K562 (cell line): ENCODE measurements around the gene DNAJC1. TPM values are rescaled to one million over a fixed set of nuclear protein-coding genes. Genes with fewer than 3 reads are reported as not detected.

ENCODE experiments used
- BDP1 ChIP-seq: IDR thresholded peaks from 3 replicates; pipeline ENCODE4 v1.6.1; 2011; ENCODE audit not compliant: insufficient read length, insufficient read depth
- C11orf30 ChIP-seq: fragments of 450-650 bp; IDR thresholded peaks from 2 replicates; pipeline ENCODE4 v1.6.1; 2016; ENCODE audit warnings: low read depth, mild to moderate bottlenecking
- CGGBP1 ChIP-seq: fragments of 250-450 bp; sonication (Bioruptor Pico); IDR thresholded peaks from 2 replicates; pipeline ENCODE4 v1.9.0; 2021; ENCODE audit warnings: mild to moderate bottlenecking
- DPF2 ChIP-seq: fragments of 450-650 bp; IDR thresholded peaks from 2 replicates; pipeline ENCODE4 v1.6.1; 2016
- KLF10 ChIP-seq: fragments of 250-450 bp; sonication (Bioruptor Pico); IDR thresholded peaks from 2 replicates; pipeline ENCODE4 v1.6.1; 2021; ENCODE audit warnings: matching md5 sums
- LARP7 ChIP-seq: fragments of 450-650 bp; IDR thresholded peaks from 2 replicates; pipeline ENCODE4 v1.6.1; 2016
- LEF1 ChIP-seq: fragments of 450-650 bp; IDR thresholded peaks from 2 replicates; pipeline ENCODE4 v1.6.1; 2016; ENCODE audit warnings: mild to moderate bottlenecking
- MECOM ChIP-seq: fragments of 250-450 bp; sonication (Bioruptor Pico); IDR thresholded peaks from 2 replicates; pipeline ENCODE4 v1.8.0; 2022; ENCODE audit warnings: inconsistent platforms
- NEUROD1 ChIP-seq: fragments of 150-350 bp; IDR thresholded peaks from 2 replicates; pipeline ENCODE4 v1.6.1; 2014; ENCODE audit warnings: borderline replicate concordance, low read length, low read depth; ENCODE audit not compliant: partially characterized antibody
- RBM39 ChIP-seq: fragments of 200-400 bp; formaldehyde crosslinking; optimal IDR thresholded peaks from 2 replicates; pipeline ENCODE3; 2018; ENCODE audit warnings: low read depth, low read length
- SMARCC2 ChIP-seq: fragments of 450-650 bp; IDR thresholded peaks from 2 replicates; pipeline ENCODE4 v1.6.1; 2017; ENCODE audit warnings: antibody characterized with exemption, moderate library complexity, mild to moderate bottlenecking, low read depth
- U2AF1 ChIP-seq: fragments of 200-400 bp; formaldehyde crosslinking; optimal IDR thresholded peaks from 2 replicates; pipeline ENCODE3; 2017; ENCODE audit warnings: mild to moderate bottlenecking, low read depth, low read length, moderate library complexity
- ZKSCAN8 ChIP-seq: fragments of 200-800 bp; sonication (Bioruptor generic); IDR thresholded peaks from 2 replicates; pipeline ENCODE4 v1.6.1; 2016; ENCODE audit warnings: missing genetic modification characterization, missing compliant biosample characterization
- ZNF140 ChIP-seq: fragments of 250-450 bp; sonication (Bioruptor Pico); IDR thresholded peaks from 2 replicates; pipeline ENCODE4 v1.8.0; 2021; ENCODE audit warnings: moderate library complexity, mild to moderate bottlenecking, inconsistent platforms
- ZNF347 ChIP-seq: fragments of 450-650 bp; formaldehyde crosslinking; IDR thresholded peaks from 2 replicates; pipeline ENCODE4 v1.4.0; 2020; ENCODE audit warnings: low read depth, mild to moderate bottlenecking, moderate library complexity
- ZNF830 ChIP-seq: fragments of 250-450 bp; sonication (Bioruptor Pico); IDR thresholded peaks from 2 replicates; pipeline ENCODE4 v1.5.0; 2021; ENCODE audit warnings: mild to moderate bottlenecking
- polyA plus RNA-seq, 8 experiments: library from polyadenylated mRNA; depleted of rRNA in 4 of 8; stranded (reverse) in 5 of 8; unstranded in 3 of 8; fragments of >200 nt; fragmentation: Nextera tagmentation in 2 of 8; fragmentation: Illumina TruSeq in 1 of 8; extraction: Ambion mirVana in 2 of 8; extraction: Trizol in 1 of 8; gene quantifications; 2 replicates each; pipeline versions ENCODE4 v1.2.1 to v1.2.3, GENCODE V29; 2011 to 2014; ENCODE audit warnings: inconsistent platforms in 1 of 8, missing spikeins in 1 of 8
- total RNA-seq, 7 experiments: library from RNA; depleted of rRNA in 6 of 7; stranded (reverse); fragments of >200 nt in 6 of 7; fragmentation: Illumina TruSeq in 2 of 7; extraction: Trizol in 2 of 7; gene quantifications; 2 replicates each; pipeline versions ENCODE4 v1.2.1 to v1.2.3, GENCODE V29; 2011 to 2021; ENCODE audit warnings: low replicate concordance in 1 of 7
- TF ChIP-seq, protein P1 (sequence below): fragments of 250-450 bp; sonication (Bioruptor Pico); IDR thresholded peaks from 2 replicates; pipeline ENCODE4 v1.4.0; 2020
- TF ChIP-seq, protein P2 (sequence below), 2 experiments: fragments of 450-650 bp; IDR thresholded peaks; 2 replicates each; pipeline ENCODE4 v1.6.1; 2016; ENCODE audit warnings: mild to moderate bottlenecking in 2 of 2, borderline replicate concordance in 1 of 2, low read depth in 1 of 2, moderate library complexity in 1 of 2

The DNAJC1 gene
- total and polyA plus RNA-seq, 9 of the 15 experiments (the other 6 are each of a cell fraction or from before 2014, with no cell fraction given), result 5.4 to 77.6 (median 40.3) TPM

- TF ChIP-seq CGGBP1 (no peak), ZNF140 (CRISPR knock-in tag) (no peak), KLF10 (CRISPR knock-in tag) (no peak), DPF2 (peak; percentile 98), BDP1 (no peak), ZKSCAN8 (CRISPR knock-in tag) (peak; percentile 30; the same call in 1 of the 2 replicates), RBM39 (no peak), C11orf30 (peak; percentile 79), LARP7 (0 out of 2 replicates have a peak, but pooled peaks have one; percentile 22), LEF1 (peak; percentile 93), NEUROD1 (peak; percentile 36), ZNF830 (CRISPR knock-in tag) (no peak), SMARCC2 (peak; percentile 88), ZNF347 (CRISPR knock-in tag) (no peak), U2AF1 (no peak), MECOM (CRISPR knock-in tag) (peak; percentile 77)
- TF ChIP-seq, protein P1, sequence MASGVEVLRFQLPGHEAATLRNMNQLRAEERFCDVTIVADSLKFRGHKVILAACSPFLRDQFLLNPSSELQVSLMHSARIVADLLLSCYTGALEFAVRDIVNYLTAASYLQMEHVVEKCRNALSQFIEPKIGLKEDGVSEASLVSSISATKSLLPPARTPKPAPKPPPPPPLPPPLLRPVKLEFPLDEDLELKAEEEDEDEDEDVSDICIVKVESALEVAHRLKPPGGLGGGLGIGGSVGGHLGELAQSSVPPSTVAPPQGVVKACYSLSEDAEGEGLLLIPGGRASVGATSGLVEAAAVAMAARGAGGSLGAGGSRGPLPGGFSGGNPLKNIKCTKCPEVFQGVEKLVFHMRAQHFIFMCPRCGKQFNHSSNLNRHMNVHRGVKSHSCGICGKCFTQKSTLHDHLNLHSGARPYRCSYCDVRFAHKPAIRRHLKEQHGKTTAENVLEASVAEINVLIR, result 0 out of 2 replicates have a peak, but pooled peaks have one; percentile 22
- TF ChIP-seq, protein P2, sequence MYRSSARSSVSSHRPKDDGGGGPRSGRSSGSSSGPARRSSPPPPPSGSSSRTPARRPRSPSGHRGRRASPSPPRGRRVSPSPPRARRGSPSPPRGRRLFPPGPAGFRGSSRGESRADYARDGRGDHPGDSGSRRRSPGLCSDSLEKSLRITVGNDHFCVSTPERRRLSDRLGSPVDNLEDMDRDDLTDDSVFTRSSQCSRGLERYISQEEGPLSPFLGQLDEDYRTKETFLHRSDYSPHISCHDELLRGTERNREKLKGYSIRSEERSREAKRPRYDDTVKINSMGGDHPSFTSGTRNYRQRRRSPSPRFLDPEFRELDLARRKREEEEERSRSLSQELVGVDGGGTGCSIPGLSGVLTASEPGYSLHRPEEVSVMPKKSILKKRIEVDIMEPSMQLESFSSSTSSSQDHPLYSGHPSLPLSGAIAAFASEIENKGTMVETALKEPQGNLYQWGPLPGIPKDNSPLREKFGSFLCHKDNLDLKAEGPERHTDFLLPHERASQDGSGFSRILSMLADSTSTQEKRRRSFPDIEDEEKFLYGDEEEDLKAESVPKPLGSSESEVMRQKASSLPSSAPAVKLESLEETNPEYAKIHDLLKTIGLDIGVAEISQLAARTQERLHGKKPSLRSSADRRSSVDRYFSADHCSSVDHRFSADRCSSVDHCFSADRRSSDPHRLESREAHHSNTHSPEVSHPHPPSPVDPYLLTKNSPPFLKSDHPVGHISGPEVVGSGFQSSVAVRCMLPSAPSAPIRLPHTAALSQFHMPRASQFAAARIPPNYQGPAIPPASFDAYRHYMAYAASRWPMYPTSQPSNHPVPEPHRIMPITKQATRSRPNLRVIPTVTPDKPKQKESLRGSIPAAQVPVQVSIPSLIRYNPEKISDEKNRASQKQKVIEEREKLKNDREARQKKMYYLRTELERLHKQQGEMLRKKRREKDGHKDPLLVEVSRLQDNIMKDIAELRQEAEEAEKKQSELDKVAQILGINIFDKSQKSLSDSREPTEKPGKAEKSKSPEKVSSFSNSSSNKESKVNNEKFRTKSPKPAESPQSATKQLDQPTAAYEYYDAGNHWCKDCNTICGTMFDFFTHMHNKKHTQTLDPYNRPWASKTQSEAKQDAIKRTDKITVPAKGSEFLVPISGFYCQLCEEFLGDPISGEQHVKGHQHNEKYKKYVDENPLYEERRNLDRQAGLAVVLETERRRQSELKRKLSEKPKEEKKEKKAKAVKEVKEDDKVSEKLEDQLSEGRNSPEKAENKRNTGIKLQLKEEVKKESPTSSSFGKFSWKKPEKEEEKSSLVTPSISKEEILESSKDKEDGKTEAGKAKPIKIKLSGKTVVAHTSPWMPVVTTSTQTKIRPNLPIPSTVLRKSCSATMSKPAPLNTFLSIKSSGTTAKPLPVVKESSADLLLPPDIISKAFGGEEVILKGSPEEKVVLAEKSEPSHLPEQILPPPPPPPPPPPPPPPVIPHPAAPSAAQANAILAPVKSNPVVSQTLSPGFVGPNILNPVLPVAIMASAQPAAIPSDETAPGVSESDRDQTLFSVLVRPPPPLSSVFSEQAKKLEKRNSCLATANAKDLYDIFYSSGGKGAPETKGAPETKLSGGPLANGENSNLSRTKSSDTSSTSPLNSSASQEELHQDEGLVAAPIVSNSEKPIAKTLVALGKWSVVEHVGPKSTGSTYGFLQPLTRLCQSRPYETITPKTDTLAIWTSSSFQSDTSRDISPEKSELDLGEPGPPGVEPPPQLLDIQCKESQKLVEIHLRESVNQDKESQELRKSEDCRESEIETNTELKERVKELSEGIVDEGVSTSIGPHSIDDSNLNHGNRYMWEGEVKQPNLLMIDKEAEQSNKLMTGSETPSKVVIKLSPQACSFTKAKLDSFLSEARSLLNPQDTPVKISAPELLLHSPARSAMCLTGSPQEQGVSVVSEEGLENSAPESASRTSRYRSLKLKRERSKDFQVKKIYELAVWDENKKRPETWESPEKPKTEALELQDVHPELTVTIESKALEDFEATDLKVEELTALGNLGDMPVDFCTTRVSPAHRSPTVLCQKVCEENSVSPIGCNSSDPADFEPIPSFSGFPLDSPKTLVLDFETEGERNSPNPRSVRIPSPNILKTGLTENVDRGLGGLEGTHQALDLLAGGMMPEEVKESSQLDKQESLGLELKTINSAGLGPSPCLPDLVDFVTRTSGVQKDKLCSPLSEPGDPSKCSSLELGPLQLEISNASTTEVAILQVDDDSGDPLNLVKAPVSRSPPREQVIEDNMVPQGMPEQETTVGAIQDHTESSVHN (IDR thresholded peaks at IDR 0.05; ENCODE audit: borderline replicate concordance in 1 of 2, low read depth in 1 of 2), result peak in 1 of 2 experiments; percentile 53; a peak in 1 of 4 replicates
Measured at GRCh38 chr10:22017283-22018020, 13.9 kb upstream of the DNAJC1 start (continued).
